Measurements from ENCODE around the gene AMH. TPM values are rescaled to one million over a fixed set of nuclear protein-coding genes. Genes with fewer than 3 reads are reported as not detected.

AMH gene
- total RNA-seq, 2 donors from 2014 or later = 0.46 to 160 TPM

DNA sequence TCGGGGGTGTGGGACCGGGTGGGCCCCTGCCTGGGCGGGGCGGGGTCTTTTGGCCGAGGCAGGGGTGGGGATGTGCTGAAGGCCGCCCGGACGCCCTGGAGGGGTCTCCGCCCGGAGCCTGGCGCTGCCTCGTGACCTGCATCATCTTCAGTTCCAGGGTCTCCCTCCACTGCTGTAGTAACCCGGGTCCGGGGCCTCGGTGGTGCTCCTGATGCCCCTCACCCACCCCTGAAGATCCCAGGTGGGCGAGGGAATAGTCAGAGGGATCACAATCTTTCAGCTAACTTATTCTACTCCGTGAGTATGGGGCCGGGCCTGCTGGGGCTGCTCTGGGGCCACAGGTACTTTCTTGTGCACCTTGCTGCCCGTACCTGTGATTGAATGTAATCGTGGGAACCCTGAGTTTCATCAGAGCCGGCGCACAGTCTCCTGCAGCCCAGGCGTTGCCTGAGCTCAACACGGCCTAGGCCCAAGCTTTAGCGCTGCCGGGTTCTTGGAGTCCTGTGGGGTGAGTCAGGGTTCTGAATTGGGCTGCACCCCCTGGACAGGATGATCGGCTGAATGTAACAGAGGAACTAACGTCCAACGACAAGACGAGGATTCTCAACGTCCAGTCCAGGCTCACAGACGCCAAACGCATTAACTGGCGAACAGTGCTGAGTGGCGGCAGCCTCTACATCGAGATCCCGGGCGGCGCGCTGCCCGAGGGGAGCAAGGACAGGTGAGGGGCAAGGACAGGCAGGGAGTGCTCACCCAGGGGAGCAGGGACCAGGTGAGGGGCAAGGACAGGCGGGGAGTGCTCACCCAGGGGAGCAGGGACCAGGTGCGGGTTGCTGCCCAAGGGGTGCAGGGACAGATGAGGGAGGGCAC is 22.3 kb downstream of the AMH start:
- H3K4me3 ChIP-seq = peak overlapping the region; percentile 100
- H3K4me1 ChIP-seq (replicated peaks) = peaks cover 19% of the 10 kb centered on the region
- TF ChIP-seq POLR2A (IDR thresholded peaks at IDR 0.05) = no peak
- TF ChIP-seq POLR2AphosphoS5 (IDR thresholded peaks at IDR 0.05) = no peak
- TF ChIP-seq, protein P1, sequence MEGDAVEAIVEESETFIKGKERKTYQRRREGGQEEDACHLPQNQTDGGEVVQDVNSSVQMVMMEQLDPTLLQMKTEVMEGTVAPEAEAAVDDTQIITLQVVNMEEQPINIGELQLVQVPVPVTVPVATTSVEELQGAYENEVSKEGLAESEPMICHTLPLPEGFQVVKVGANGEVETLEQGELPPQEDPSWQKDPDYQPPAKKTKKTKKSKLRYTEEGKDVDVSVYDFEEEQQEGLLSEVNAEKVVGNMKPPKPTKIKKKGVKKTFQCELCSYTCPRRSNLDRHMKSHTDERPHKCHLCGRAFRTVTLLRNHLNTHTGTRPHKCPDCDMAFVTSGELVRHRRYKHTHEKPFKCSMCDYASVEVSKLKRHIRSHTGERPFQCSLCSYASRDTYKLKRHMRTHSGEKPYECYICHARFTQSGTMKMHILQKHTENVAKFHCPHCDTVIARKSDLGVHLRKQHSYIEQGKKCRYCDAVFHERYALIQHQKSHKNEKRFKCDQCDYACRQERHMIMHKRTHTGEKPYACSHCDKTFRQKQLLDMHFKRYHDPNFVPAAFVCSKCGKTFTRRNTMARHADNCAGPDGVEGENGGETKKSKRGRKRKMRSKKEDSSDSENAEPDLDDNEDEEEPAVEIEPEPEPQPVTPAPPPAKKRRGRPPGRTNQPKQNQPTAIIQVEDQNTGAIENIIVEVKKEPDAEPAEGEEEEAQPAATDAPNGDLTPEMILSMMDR (IDR thresholded peaks at IDR 0.05) = no peak
- H3K27me3 ChIP-seq (replicated peaks; ENCODE audit: insufficient read depth) = no peaks in the 10 kb centered on the region
- no peak for DNase-seq (ENCODE audit: low spot score)
- H3K27ac ChIP-seq = peak overlapping the region; percentile 99
- H3K36me3 ChIP-seq = peaks cover 0 to 5% of the 10 kb centered on the region in 2 donors
- WGBS = 17% methylated on average over 41 of the region's 43 CpGs
- intact Hi-C loops (cut with DNase I) = loop anchor here (2.0 to 5.0 kb wide), 3 partner anchors 35 to 174 kb away; partner anchors contain the start of genes DOT1L, IZUMO4, MOB3A and PLEKHJ1
- H3K9me3 ChIP-seq = no peaks in the 10 kb centered on the region

DNA sequence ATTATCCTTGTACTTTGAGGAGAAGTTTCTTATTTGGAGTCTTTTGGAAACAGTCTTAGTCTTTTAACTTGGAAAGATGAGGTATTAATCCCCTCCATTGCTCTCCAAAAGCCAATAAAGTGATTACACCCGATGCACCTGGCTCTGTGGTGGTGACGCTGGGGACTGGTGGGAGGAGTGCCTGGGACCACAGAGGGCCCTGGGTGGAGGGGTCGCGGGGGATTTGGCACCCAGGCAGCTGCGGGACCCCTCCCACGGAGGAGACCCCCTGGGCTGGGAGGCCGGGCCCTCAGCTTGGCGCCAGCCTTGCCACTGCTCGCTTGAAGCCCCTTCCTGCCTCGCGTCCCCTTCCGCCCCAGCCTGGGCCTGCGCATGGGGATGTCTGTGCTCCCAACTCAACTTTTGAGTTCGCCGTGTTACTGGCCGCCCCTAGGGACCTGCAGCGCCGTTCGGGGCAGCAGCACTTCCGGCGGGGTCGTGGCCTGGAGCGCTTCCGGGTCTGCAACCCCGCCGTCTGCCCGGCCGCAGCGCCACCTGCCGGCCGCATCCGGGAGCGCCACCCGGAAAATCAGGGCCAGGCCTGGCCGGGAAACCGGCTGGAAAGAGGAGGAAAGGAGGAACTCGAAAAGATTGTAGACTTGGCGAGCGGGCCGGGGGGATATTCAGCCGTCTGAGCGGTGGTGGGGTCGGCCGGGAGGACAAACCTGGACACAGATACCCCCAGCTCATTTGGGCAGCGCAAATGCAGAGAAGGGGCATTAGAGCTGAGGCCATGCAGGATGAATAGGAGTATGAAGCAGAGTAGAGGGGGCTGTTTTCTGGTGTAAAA is 24.4 kb downstream of the AMH start:
- peak; percentile 47 for DNase-seq (ENCODE audit: low spot score)
- H3K4me3 ChIP-seq = peak overlapping the region in 1 of 2 donors; percentile 15
- intact Hi-C loops (cut with DNase I) = loop anchor here (2.0 to 5.0 kb wide), 3 partner anchors 37 to 176 kb away; partner anchors contain the start of genes DOT1L, IZUMO4, MOB3A and PLEKHJ1
- H3K4me1 ChIP-seq (replicated peaks) = peaks cover 19% of the 10 kb centered on the region
- peaks cover 0 to 5% of the 10 kb centered on the region in 2 donors for H3K36me3 ChIP-seq
- peak; percentile 14 for TF ChIP-seq POLR2A (IDR thresholded peaks at IDR 0.05)
- TF ChIP-seq POLR2AphosphoS5 (IDR thresholded peaks at IDR 0.05) = peak; percentile 67
- TF ChIP-seq, protein P1 (IDR thresholded peaks at IDR 0.05) = peak; percentile 95 to 99 (median 98)
- H3K27me3 ChIP-seq (replicated peaks; ENCODE audit: insufficient read depth) = no peaks in the 10 kb centered on the region
- 13% methylated on average over 44 of the region's 45 CpGs for WGBS
- no peaks in the 10 kb centered on the region for H3K9me3 ChIP-seq
- peak overlapping the region; percentile 50 to 60 for H3K27ac ChIP-seq

DNA sequence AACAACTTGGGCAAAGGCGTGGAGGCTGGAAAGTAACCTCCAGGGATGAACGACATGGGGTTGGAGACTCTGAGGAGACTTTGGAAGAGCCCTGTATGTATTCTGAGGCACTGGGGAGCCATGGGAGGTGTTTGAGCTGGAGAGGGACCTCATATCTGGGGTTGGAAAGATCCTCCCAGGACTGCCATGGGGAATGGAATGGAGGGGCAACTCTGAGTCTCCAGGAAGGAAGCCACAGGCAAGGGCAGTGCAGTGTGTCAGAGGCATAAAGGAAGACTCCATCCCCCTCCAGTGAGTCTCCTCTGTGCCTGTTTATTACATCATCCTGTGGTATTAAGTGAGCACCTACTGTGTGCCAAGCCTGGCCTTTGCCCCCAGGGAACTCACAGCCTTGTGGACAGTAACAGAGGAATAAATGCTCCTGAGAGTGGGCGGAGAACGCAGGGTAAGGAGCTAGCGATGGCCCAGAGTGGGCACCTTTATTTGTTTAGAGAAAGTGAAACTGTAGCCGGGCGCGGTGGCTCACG is 25.1 kb downstream of the AMH start:
- DNase-seq (ENCODE audit: low spot score) = no peak
- peaks cover 19% of the 10 kb centered on the region for H3K4me1 ChIP-seq (replicated peaks)
- peak overlapping the region; percentile 50 to 60 for H3K27ac ChIP-seq
- H3K9me3 ChIP-seq = no peaks in the 10 kb centered on the region
- no peaks in the 10 kb centered on the region for H3K27me3 ChIP-seq (replicated peaks; ENCODE audit: insufficient read depth)
- no peak overlapping the region for H3K4me3 ChIP-seq
- TF ChIP-seq POLR2A (IDR thresholded peaks at IDR 0.05) = no peak
- TF ChIP-seq, protein P1 (IDR thresholded peaks at IDR 0.05) = no peak
- 88% methylated on average over 9 of the region's 9 CpGs for WGBS
- intact Hi-C loops (cut with DNase I) = loop anchor here (5.0 kb wide), 2 partner anchors 112 to 177 kb away; partner anchors contain the start of genes DOT1L, IZUMO4 and MOB3A
- peaks cover 0 to 5% of the 10 kb centered on the region in 2 donors for H3K36me3 ChIP-seq

DNA sequence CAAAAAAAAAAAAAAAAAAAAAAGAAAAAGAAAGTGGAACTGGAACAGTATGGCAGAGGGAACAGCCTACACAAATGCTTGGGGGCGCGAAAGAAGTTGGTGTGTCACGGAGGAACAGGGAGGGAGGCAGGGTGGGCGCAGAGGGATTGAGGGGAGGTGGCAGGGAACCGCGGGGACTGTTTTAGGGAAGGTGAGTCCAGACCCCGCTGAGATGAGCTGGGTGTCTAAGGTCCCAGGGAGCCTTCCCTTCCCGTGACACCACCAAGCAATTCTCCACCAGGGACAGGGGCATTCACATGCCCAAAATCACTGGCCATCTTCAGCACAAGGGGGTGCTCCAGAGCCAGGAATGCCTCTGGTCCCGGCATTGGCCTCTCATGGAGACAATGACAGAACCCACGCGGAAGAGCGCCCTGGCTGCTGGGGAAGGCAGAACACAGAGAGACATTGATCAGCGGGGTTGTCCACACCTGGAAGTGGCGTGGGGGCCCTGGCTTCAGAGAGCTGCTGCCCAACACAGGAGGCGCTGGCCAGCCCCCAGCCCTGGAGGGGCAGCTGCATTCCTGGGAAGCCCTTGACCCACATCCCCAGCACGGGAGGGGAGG is 25.9 kb downstream of the AMH start:
- H3K27me3 ChIP-seq (replicated peaks; ENCODE audit: insufficient read depth) = no peaks in the 10 kb centered on the region
- intact Hi-C loops (cut with DNase I) = loop anchor here (5.0 kb wide), 4 partner anchors 42 to 178 kb away; partner anchors contain the start of genes DOT1L, IZUMO4 and MOB3A
- H3K27ac ChIP-seq = no peak overlapping the region
- WGBS = 53% methylated on average over 16 of the region's 16 CpGs
- peaks cover 0 to 5% of the 10 kb centered on the region in 2 donors for H3K36me3 ChIP-seq
- H3K9me3 ChIP-seq = no peaks in the 10 kb centered on the region
- no peak overlapping the region for H3K4me3 ChIP-seq
- no peak for DNase-seq (ENCODE audit: low spot score)
- H3K4me1 ChIP-seq (replicated peaks) = peaks cover 19% of the 10 kb centered on the region
- no peak for TF ChIP-seq POLR2A (IDR thresholded peaks at IDR 0.05)
- peak; percentile 6 for TF ChIP-seq POLR2AphosphoS5 (IDR thresholded peaks at IDR 0.05)
- TF ChIP-seq, protein P1 (IDR thresholded peaks at IDR 0.05) = peak in 3 of 4 experiments; percentile 19 to 64 (median 57)
